ENCODE measurements around the gene STX12. TPM values are rescaled to one million over a fixed set of nuclear protein-coding genes. Genes with fewer than 3 reads are reported as not detected.
"Not testable (repeated sequence)": the region's sequence is repeated elsewhere in the genome, so short reads cannot be mapped to it uniquely, and the experiment has no call there.

Gene STX12
- total and polyA plus RNA-seq, 4 experiments from 2014 or later: 13.7 to 27.5 (median 21.5) TPM

GRCh38 chr1:27823784-27824183 lies 50.8 kb downstream of the STX12 start:
- POLR2A ChIA-PET (ENCODE audit: partially characterized antibody): no interaction called here
- CTCF ChIA-PET (ENCODE audit: partially characterized antibody): no interaction called here

GRCh38 chr1:27824411-27824810 lies 51.4 kb downstream of the STX12 start:
- Histone ChIP-seq H3K27me3 (ENCODE audit: insufficient read depth, low read length) (no peaks in the 10 kb centered on the region), H3K4me1 (ENCODE audit: insufficient read depth, low read length) (no peaks in the 10 kb centered on the region), H3K9me3 (ENCODE audit: control insufficient read depth in 1 of 2, low read length in 2 of 2) (no peaks in the 10 kb centered on the region), H3K36me3 (ENCODE audit: insufficient read depth, low read length) (peaks cover 3% of the 10 kb centered on the region), H3K4me3 (ENCODE audit: low read length in 2 of 2) (no peak overlapping the region), H3K27ac (ENCODE audit: low read depth, low read length) (no peak overlapping the region)
- H3K9me3 Mint-ChIP-seq: no peaks in the 10 kb centered on the region
- peaks cover 15 to 36% of the 10 kb centered on the region in 2 donors for H3K36me3 Mint-ChIP-seq
- H3K4me1 Mint-ChIP-seq: no peaks in the 10 kb centered on the region
- H3K27me3 Mint-ChIP-seq: no peaks in the 10 kb centered on the region
- H3K27ac Mint-ChIP-seq: no peak overlapping the region
- H3K4me3 Mint-ChIP-seq: no peak overlapping the region
- ChIA-PET CTCF (ENCODE audit: partially characterized antibody) (no interaction called here), POLR2A (ENCODE audit: partially characterized antibody) (no interaction called here)
- no peak for DNase-seq
- intact Hi-C loops (cut with micrococcal nuclease): no loop called here

More at GRCh38 chr1:27823784-27824183, 50.8 kb downstream of the STX12 start:
- Mint-ChIP-seq H3K4me1 (no peaks in the 10 kb centered on the region), H3K27me3 (no peaks in the 10 kb centered on the region), H3K27ac (no peak overlapping the region), H3K9me3 (no peaks in the 10 kb centered on the region), H3K4me3 (no peak overlapping the region), H3K36me3 (peaks cover 19 to 39% of the 10 kb centered on the region in 2 donors)
- no peaks in the 10 kb centered on the region for H3K4me1 ChIP-seq (ENCODE audit: insufficient read depth, low read length)
- no peak overlapping the region for H3K4me3 ChIP-seq (ENCODE audit: low read length in 2 of 2)
- H3K36me3 ChIP-seq (ENCODE audit: insufficient read depth, low read length): peaks cover 9% of the 10 kb centered on the region
- DNase-seq: no peak
- no peaks in the 10 kb centered on the region for H3K27me3 ChIP-seq (ENCODE audit: insufficient read depth, low read length)
- no peak overlapping the region for H3K27ac ChIP-seq (ENCODE audit: low read depth, low read length)
- no peaks in the 10 kb centered on the region for H3K9me3 ChIP-seq (ENCODE audit: control insufficient read depth in 1 of 2, low read length in 2 of 2)
- intact Hi-C loops (cut with micrococcal nuclease): no loop called here

- not testable (repeated sequence) for H3K9me3 Mint-ChIP-seq
These were observed 56.4 kb downstream of the STX12 start for GRCh38 chr1:27829339-27829960.

GRCh38 chr1:27830621-27831440 lies 57.8 kb downstream of the STX12 start, which contains the start of gene PPP1R8:
TSS of gene PPP1R8 (plus strand) at chr1:27830782. CDS start at chr1:27830836, 54 bp downstream.
- Mint-ChIP-seq H3K27ac (peak within 1 kb of the TSS; percentile 91 to 97 (median 93)), H3K9me3 (no peaks in the 10 kb centered on the region), H3K4me3 (peak within 1 kb of the TSS; percentile 93 to 97 (median 94)), H3K36me3 (peaks cover 0 to 43% of the 10 kb centered on the region in 2 donors), H3K4me1 (peaks cover 21 to 46% (median 31%) of the 10 kb centered on the region in 4 donors), H3K27me3 (no peaks in the 10 kb centered on the region)
- DNase-seq: peak; percentile 83 to 90 (median 86)
- ChIA-PET POLR2A (ENCODE audit: partially characterized antibody) (interaction anchor here (0.6 to 3.5 kb wide), 16 partner anchors 14 to 1351 kb away, joined by 3 to 30 read pairs (median 4); partner anchors contain the start of genes ATP5IF1, EYA3, FAM76A and IFI6), CTCF (ENCODE audit: partially characterized antibody) (interaction anchor here (1.0 to 2.0 kb wide), 2 partner anchors 105 to 161 kb away, joined by 3 to 5 read pairs; no protein-coding TSS in a partner anchor)
- intact Hi-C loops (cut with micrococcal nuclease): loop anchor here (1.0 to 2.0 kb wide), 3 partner anchors 58 to 160 kb away; partner anchors contain the start of genes FAM76A and STX12
- H3K36me3 ChIP-seq (ENCODE audit: insufficient read depth, low read length): peaks cover 29% of the 10 kb centered on the region
- H3K27ac ChIP-seq (ENCODE audit: low read depth, low read length): peak within 1 kb of the TSS; percentile 73
- H3K4me3 ChIP-seq (ENCODE audit: low read length in 2 of 2): peak within 1 kb of the TSS; percentile 76 to 84
- no peaks in the 10 kb centered on the region for H3K27me3 ChIP-seq (ENCODE audit: insufficient read depth, low read length)
- H3K4me1 ChIP-seq (ENCODE audit: insufficient read depth, low read length): peaks cover 44% of the 10 kb centered on the region
- H3K9me3 ChIP-seq (ENCODE audit: control insufficient read depth in 1 of 2, low read length in 2 of 2): no peaks in the 10 kb centered on the region

More at GRCh38 chr1:27829339-27829960, 56.4 kb downstream of the STX12 start:
- H3K4me1 ChIP-seq (ENCODE audit: insufficient read depth, low read length): peaks cover 30% of the 10 kb centered on the region
- H3K36me3 ChIP-seq (ENCODE audit: insufficient read depth, low read length): peaks cover 16% of the 10 kb centered on the region
- H3K9me3 ChIP-seq (ENCODE audit: control insufficient read depth in 1 of 2, low read length in 2 of 2); intact Hi-C loops (cut with micrococcal nuclease); H3K4me3 ChIP-seq (ENCODE audit: low read length in 2 of 2); H3K27ac ChIP-seq (ENCODE audit: low read depth, low read length); H3K27me3 ChIP-seq (ENCODE audit: insufficient read depth, low read length); DNase-seq; H3K27me3 Mint-ChIP-seq: not testable (repeated sequence)
- Mint-ChIP-seq H3K4me1 (peaks cover 15 to 39% (median 26%) of the 10 kb centered on the region in 4 donors), H3K4me3 (peak overlapping the region; percentile 93 to 97 (median 94)), H3K27ac (peak overlapping the region; percentile 76 to 97 (median 93)), H3K36me3 (peaks cover 0 to 29% of the 10 kb centered on the region in 2 donors)
- POLR2A ChIA-PET (ENCODE audit: partially characterized antibody): interaction anchor here (1.9 to 3.5 kb wide), 4 partner anchors 56 to 1352 kb away, joined by 4 to 30 read pairs (median 14); partner anchors contain the start of genes FAM76A, SRSF4 and STX12
- CTCF ChIA-PET (ENCODE audit: partially characterized antibody): interaction anchor here (2.0 kb wide), 1 partner anchor 160 kb away, joined by 5 read pairs; no protein-coding TSS in a partner anchor

- intact Hi-C loops (cut with micrococcal nuclease): loop anchor here (2.0 kb wide), 1 partner anchor 161 kb away; no protein-coding TSS in a partner anchor
- H3K36me3 ChIP-seq (ENCODE audit: insufficient read depth, low read length): peaks cover 34% of the 10 kb centered on the region
- H3K4me1 Mint-ChIP-seq: peaks cover 22 to 50% (median 32%) of the 10 kb centered on the region in 4 donors
- ChIA-PET POLR2A (ENCODE audit: partially characterized antibody) (interaction anchor here (1.4 to 3.5 kb wide), 5 partner anchors 59 to 1350 kb away, joined by 4 to 30 read pairs (median 9); partner anchors contain the start of genes ATP5IF1, IFI6, SRSF4 and STX12), CTCF (ENCODE audit: partially characterized antibody) (interaction anchor here (2.0 kb wide), 1 partner anchor 162 kb away, joined by 5 read pairs; no protein-coding TSS in a partner anchor)
- no peak for DNase-seq
- H3K9me3 Mint-ChIP-seq: no peaks in the 10 kb centered on the region
- peak overlapping the region; percentile 93 to 97 (median 94) for H3K4me3 Mint-ChIP-seq
- peak overlapping the region; percentile 73 for H3K27ac ChIP-seq (ENCODE audit: low read depth, low read length)
- no peaks in the 10 kb centered on the region for H3K9me3 ChIP-seq (ENCODE audit: control insufficient read depth in 1 of 2, low read length in 2 of 2)
- no peaks in the 10 kb centered on the region for H3K27me3 Mint-ChIP-seq
- H3K27me3 ChIP-seq (ENCODE audit: insufficient read depth, low read length): no peaks in the 10 kb centered on the region
- peaks cover 47% of the 10 kb centered on the region for H3K4me1 ChIP-seq (ENCODE audit: insufficient read depth, low read length)
- H3K4me3 ChIP-seq (ENCODE audit: low read length in 2 of 2): peak overlapping the region; percentile 76 to 84
- H3K27ac Mint-ChIP-seq: peak overlapping the region; percentile 91 to 97 (median 93)
- peaks cover 0 to 47% of the 10 kb centered on the region in 2 donors for H3K36me3 Mint-ChIP-seq
These were observed 58.8 kb downstream of the STX12 start for GRCh38 chr1:27831568-27832410.

- DNase-seq: no peak
- H3K4me1 ChIP-seq (ENCODE audit: insufficient read depth, low read length): peaks cover 47% of the 10 kb centered on the region
- peaks cover 36% of the 10 kb centered on the region for H3K36me3 ChIP-seq (ENCODE audit: insufficient read depth, low read length)
- ChIA-PET POLR2A (ENCODE audit: partially characterized antibody) (interaction anchor here (1.7 to 3.5 kb wide), 2 partner anchors 107 to 160 kb away, joined by 6 to 13 read pairs; partner anchors contain the start of gene FAM76A), CTCF (ENCODE audit: partially characterized antibody) (interaction anchor here (0.5 kb wide), 1 partner anchor 1241 kb away, joined by 3 read pairs; no protein-coding TSS in a partner anchor)
- no peak overlapping the region for H3K27ac ChIP-seq (ENCODE audit: low read depth, low read length)
- Mint-ChIP-seq H3K36me3 (peaks cover 0 to 49% of the 10 kb centered on the region in 2 donors), H3K4me3 (peak overlapping the region in 7 of 8 donors; percentile 36 to 94 (median 53)), H3K9me3 (no peaks in the 10 kb centered on the region), H3K27ac (peak overlapping the region in 3 of 7 donors; percentile 7 to 94 (median 61)), H3K27me3 (no peaks in the 10 kb centered on the region), H3K4me1 (peaks cover 22 to 50% (median 32%) of the 10 kb centered on the region in 4 donors)
- no peak overlapping the region for H3K4me3 ChIP-seq (ENCODE audit: low read length in 2 of 2)
- intact Hi-C loops (cut with micrococcal nuclease): no loop called here
- no peaks in the 10 kb centered on the region for H3K27me3 ChIP-seq (ENCODE audit: insufficient read depth, low read length)
- H3K9me3 ChIP-seq (ENCODE audit: control insufficient read depth in 1 of 2, low read length in 2 of 2): no peaks in the 10 kb centered on the region
These were observed 59.7 kb downstream of the STX12 start for GRCh38 chr1:27832762-27833161.

Measured in CD4-positive, alpha-beta memory T cell (primary cell).